ENCODE data around the gene HIPK2. TPM values are rescaled to one million over a fixed set of nuclear protein-coding genes. Genes with fewer than 3 reads are reported as not detected.

Gene HIPK2
- total RNA-seq, 4 donors from 2014 or later: 17.9 to 35.9 (median 22.4) TPM

- no peaks in the 10 kb centered on the region for H3K9me3 ChIP-seq
- no peak for ATAC-seq
- peaks cover 0 to 41% (median 0%) of the 10 kb centered on the region in 3 donors for H3K4me1 ChIP-seq
- H3K27ac ChIP-seq: peak overlapping the region in 1 of 4 donors; percentile 29
- no peaks in the 10 kb centered on the region for H3K36me3 ChIP-seq
- no peak for TF ChIP-seq POLR2AphosphoS5 (IDR thresholded peaks at IDR 0.05)
- TF ChIP-seq CTCF (IDR thresholded peaks at IDR 0.05): no peak
- TF ChIP-seq EP300 (IDR thresholded peaks at IDR 0.05): no peak
- no peak for TF ChIP-seq POLR2A (IDR thresholded peaks at IDR 0.05)
- no peaks in the 10 kb centered on the region for H3K27me3 ChIP-seq
- H3K4me3 ChIP-seq: no peak overlapping the region
- 49 to 63% methylated on average over 3 to 5 of the region's 6 CpGs for WGBS, 2 donors (ENCODE audit: low coverage in 1 of 2)
These were observed 126.5 kb downstream of the HIPK2 start for GRCh38 chr7:139651308-139651707.

GRCh38 chr7:139650429-139651100 lies 127.2 kb downstream of the HIPK2 start:
- no peaks in the 10 kb centered on the region for H3K36me3 ChIP-seq
- H3K27me3 ChIP-seq: no peaks in the 10 kb centered on the region
- TF ChIP-seq POLR2A (IDR thresholded peaks at IDR 0.05) (no peak), POLR2AphosphoS5 (IDR thresholded peaks at IDR 0.05) (no peak), EP300 (IDR thresholded peaks at IDR 0.05) (no peak), CTCF (IDR thresholded peaks at IDR 0.05) (no peak)
- WGBS, 2 donors (ENCODE audit: low coverage in 1 of 2): 91 to 100% methylated on average over 2 to 4 of the region's 12 CpGs
- peak overlapping the region in 1 of 4 donors; percentile 29 for H3K27ac ChIP-seq
- peaks cover 0 to 48% (median 0%) of the 10 kb centered on the region in 3 donors for H3K4me1 ChIP-seq
- peak; percentile 9 for ATAC-seq
- no peak overlapping the region for H3K4me3 ChIP-seq
- H3K9me3 ChIP-seq: no peaks in the 10 kb centered on the region

DNA sequence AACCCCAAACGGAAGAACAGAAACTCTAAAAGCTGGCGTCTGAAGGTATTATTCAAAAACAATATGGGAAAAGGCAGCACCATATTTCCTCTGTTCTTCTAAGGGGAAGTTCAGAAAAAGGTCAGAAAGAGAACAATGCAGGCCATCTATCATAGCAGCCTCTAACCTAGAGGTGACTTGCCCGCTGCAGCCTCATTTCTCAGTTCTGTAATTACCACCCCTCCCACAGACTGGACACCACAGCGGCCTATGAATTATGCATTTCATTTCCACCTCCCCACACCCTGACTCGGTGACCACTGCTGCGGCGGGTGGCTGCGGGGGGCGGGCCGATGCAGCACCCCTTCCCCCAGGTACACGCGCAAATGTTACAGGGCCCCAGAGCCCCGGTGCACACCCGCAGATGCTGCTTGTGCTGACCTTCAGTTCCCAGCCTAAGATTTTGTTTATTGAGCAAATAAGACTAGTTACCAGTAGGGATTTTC lies 128.8 kb downstream of the HIPK2 start:
- H3K27ac ChIP-seq: peak overlapping the region in 3 of 4 donors; percentile 39 to 70 (median 50)
- 79% methylated on average over 4 of the region's 14 CpGs; no CpG with 5 or more reads in 1 of the 2 donors for WGBS, 2 donors (ENCODE audit: low coverage in 1 of 2)

DNA sequence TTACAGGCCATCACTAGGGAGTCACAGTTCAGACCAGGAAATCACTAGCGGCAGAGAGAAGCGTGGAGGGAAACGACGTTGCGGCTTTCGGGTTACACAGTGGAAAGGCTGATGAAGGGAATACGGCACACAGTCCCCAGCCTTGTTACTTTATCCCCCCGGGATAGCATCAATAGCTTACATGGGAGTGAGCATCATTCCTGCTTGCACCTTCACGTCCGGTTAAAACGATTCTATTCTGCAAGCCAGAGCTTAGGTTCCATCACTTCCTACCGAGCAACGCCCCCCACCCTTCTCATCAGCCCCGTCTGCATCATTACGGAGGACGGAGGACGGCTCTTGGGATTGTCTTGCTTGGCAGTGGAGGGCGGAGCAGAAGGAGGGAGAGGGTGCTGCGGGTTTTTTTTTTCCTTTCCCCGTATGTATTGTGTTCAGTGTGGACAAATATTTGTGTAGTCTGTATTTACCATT lies 129.4 kb downstream of the HIPK2 start:
- Histone ChIP-seq H3K27me3 (no peaks in the 10 kb centered on the region), H3K27ac (peak overlapping the region in 3 of 4 donors; percentile 21 to 54 (median 39)), H3K4me3 (no peak overlapping the region), H3K9me3 (no peaks in the 10 kb centered on the region), H3K36me3 (peaks cover 0 to 10% of the 10 kb centered on the region in 2 donors), H3K4me1 (peaks cover 0 to 44% (median 0%) of the 10 kb centered on the region in 3 donors)
- 57 to 71% methylated on average over 15 to 19 of the region's 20 CpGs for WGBS, 2 donors (ENCODE audit: low coverage in 1 of 2)
- TF ChIP-seq EP300 (IDR thresholded peaks at IDR 0.05) (no peak), CTCF (IDR thresholded peaks at IDR 0.05) (no peak), POLR2AphosphoS5 (IDR thresholded peaks at IDR 0.05) (no peak), POLR2A (IDR thresholded peaks at IDR 0.05) (no peak)
- no peak for ATAC-seq

More for the DNA sequence above, 128.8 kb downstream of the HIPK2 start:
- H3K4me1 ChIP-seq: peaks cover 0 to 48% (median 0%) of the 10 kb centered on the region in 3 donors
- H3K27me3 ChIP-seq: no peaks in the 10 kb centered on the region
- no peak overlapping the region for H3K4me3 ChIP-seq
- peaks cover 0 to 6% of the 10 kb centered on the region in 2 donors for H3K36me3 ChIP-seq
- TF ChIP-seq EP300 (IDR thresholded peaks at IDR 0.05) (no peak), POLR2AphosphoS5 (IDR thresholded peaks at IDR 0.05) (no peak), CTCF (IDR thresholded peaks at IDR 0.05) (no peak), POLR2A (IDR thresholded peaks at IDR 0.05) (no peak)
- peak; percentile 52 for ATAC-seq
- H3K9me3 ChIP-seq: no peaks in the 10 kb centered on the region
